GM12892 (cell line): ENCODE results near the gene RND3.

Source experiments
- POLR2A ChIP-seq: IDR thresholded peaks from 2 replicates; pipeline ENCODE4 v1.6.1; 2011; ENCODE audit warnings: low read depth, low read length, control low read depth
- TAF1 ChIP-seq: IDR thresholded peaks from 2 replicates; pipeline ENCODE4 v1.6.1; 2011; ENCODE audit warnings: low read depth, mild to moderate bottlenecking, control low read depth, low read length, borderline replicate concordance

GRCh38 chr2:150528861-150529801, 41.7 kb upstream of the RND3 start:
- no peak for TF ChIP-seq TAF1
- no peak for TF ChIP-seq POLR2A
